Measurements from ENCODE around the gene ARHGAP26.

Gene ARHGAP26

DNA sequence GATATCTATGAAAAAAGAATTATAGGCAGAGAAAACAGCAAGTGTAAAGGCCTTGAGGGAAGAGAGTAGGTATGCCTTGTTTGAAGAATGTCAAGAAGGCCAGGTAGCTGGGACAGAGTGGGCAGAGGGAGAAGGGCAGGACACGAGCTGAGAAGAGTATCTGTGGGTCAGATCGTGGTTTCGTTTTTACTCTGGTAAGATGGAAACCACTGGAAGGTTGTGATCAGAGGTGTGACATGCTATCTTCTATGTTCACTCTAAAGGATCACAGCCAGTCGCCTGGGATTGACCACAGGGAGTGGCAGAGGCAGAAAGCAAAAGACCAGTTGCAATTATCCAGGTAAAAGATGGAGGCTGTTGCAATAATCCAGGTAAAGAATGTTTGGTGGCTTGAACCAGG, 12.6 kb upstream of the ARHGAP26 start:
- no peaks in the 10 kb centered on the region for H3K4me1 ChIP-seq (ENCODE audit: insufficient read depth, low read length, severe bottlenecking)
- H3K4me2 ChIP-seq (ENCODE audit: low read length): no peak overlapping the region
- H3K9me2 ChIP-seq (ENCODE audit: low read depth, low read length): no peaks in the 10 kb centered on the region
- no peaks in the 10 kb centered on the region for H3K9me3 ChIP-seq (ENCODE audit: low read length)
- no peaks in the 10 kb centered on the region for H3K27me3 ChIP-seq (ENCODE audit: insufficient read depth, low read length)
- H3K9ac ChIP-seq (ENCODE audit: low read length): no peak overlapping the region
- no peaks in the 10 kb centered on the region for H4K20me1 ChIP-seq (ENCODE audit: insufficient read depth, low read length)
- no peak overlapping the region for H2AFZ ChIP-seq (ENCODE audit: low read length)
- H3K27ac ChIP-seq (ENCODE audit: low read depth, low read length, poor library complexity, severe bottlenecking): no peak overlapping the region
- no peaks in the 10 kb centered on the region for H3F3A ChIP-seq (ENCODE audit: insufficient read depth, low read length)
- H3K36me3 ChIP-seq (ENCODE audit: insufficient read depth, low read length): no peaks in the 10 kb centered on the region
- H3K79me2 ChIP-seq (ENCODE audit: insufficient read depth, low read length): no peaks in the 10 kb centered on the region
- no peak overlapping the region for H3K4me3 ChIP-seq (ENCODE audit: low read depth, low read length, poor library complexity, severe bottlenecking)
- no peak for TF ChIP-seq EZH2 (IDR thresholded peaks at IDR 0.05; ENCODE audit: borderline replicate concordance, low read length)
- TF ChIP-seq, protein P1, sequence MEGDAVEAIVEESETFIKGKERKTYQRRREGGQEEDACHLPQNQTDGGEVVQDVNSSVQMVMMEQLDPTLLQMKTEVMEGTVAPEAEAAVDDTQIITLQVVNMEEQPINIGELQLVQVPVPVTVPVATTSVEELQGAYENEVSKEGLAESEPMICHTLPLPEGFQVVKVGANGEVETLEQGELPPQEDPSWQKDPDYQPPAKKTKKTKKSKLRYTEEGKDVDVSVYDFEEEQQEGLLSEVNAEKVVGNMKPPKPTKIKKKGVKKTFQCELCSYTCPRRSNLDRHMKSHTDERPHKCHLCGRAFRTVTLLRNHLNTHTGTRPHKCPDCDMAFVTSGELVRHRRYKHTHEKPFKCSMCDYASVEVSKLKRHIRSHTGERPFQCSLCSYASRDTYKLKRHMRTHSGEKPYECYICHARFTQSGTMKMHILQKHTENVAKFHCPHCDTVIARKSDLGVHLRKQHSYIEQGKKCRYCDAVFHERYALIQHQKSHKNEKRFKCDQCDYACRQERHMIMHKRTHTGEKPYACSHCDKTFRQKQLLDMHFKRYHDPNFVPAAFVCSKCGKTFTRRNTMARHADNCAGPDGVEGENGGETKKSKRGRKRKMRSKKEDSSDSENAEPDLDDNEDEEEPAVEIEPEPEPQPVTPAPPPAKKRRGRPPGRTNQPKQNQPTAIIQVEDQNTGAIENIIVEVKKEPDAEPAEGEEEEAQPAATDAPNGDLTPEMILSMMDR (IDR thresholded peaks at IDR 0.05; ENCODE audit: low read length): no peak

DNA sequence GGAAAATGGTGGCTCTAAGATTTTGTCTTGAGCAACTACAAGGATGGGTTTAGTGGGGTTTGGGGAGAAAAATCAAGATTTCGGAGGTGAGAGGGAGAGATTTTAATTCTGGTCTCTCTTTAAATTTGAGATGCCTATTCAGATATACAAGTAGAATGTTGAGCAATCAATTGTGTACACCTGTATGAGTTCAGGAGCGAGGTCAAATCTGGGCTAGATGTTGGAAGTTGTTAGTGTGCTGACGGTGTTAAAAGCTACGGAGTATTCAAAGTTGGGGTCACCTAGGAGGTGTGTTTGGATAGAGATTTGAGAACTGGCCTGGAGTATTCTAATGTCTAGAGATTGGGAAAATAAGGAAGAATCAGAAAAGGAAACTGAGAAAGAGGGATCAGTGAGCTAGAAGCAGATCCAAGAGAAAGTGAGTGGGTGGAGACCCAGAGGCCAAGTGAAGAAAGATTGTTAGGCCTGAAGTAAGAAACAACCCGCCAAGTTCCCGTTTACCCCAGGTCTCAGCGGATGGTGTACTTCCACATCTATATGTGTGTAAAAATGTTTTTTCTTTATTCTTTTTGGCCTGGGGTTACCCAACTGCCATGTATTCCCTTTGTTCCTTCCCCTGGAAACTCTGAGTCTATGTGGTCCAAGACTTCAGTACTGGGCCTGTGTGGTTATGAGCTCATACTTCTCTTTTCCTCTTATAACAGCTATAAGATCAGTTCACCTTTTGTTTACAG, 11.9 kb upstream of the ARHGAP26 start:
- no peaks in the 10 kb centered on the region for H3K9me3 ChIP-seq (ENCODE audit: low read length)
- TF ChIP-seq, protein P1 (IDR thresholded peaks at IDR 0.05; ENCODE audit: low read length): no peak
- TF ChIP-seq EZH2 (IDR thresholded peaks at IDR 0.05; ENCODE audit: borderline replicate concordance, low read length): no peak
- no peak overlapping the region for H3K4me2 ChIP-seq (ENCODE audit: low read length)
- H3K4me1 ChIP-seq (ENCODE audit: insufficient read depth, low read length, severe bottlenecking): no peaks in the 10 kb centered on the region
- no peak overlapping the region for H2AFZ ChIP-seq (ENCODE audit: low read length)
- H3K79me2 ChIP-seq (ENCODE audit: insufficient read depth, low read length): no peaks in the 10 kb centered on the region
- H4K20me1 ChIP-seq (ENCODE audit: insufficient read depth, low read length): no peaks in the 10 kb centered on the region
- no peaks in the 10 kb centered on the region for H3K36me3 ChIP-seq (ENCODE audit: insufficient read depth, low read length)
- H3K4me3 ChIP-seq (ENCODE audit: low read depth, low read length, poor library complexity, severe bottlenecking): no peak overlapping the region
- H3F3A ChIP-seq (ENCODE audit: insufficient read depth, low read length): no peaks in the 10 kb centered on the region
- H3K9me2 ChIP-seq (ENCODE audit: low read depth, low read length): no peaks in the 10 kb centered on the region
- no peak overlapping the region for H3K27ac ChIP-seq (ENCODE audit: low read depth, low read length, poor library complexity, severe bottlenecking)
- no peaks in the 10 kb centered on the region for H3K27me3 ChIP-seq (ENCODE audit: insufficient read depth, low read length)
- H3K9ac ChIP-seq (ENCODE audit: low read length): no peak overlapping the region

DNA sequence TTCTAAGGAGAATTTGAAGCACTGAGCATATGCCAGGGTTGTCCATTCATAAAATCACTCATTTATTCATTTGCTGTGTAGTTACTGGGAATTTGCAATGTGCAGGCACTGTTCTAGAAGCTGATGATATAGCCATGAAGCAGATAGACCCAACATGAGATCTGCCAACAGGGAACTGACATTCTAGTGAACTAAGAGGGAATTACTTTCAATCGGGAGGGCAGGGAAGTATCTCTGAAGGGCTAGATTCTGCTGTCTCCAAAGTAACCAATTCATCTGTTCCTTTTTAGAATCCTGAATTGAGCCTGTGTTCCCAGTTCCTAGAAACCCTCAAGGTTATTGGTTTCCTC, 11.4 kb upstream of the ARHGAP26 start:
- Histone ChIP-seq H3K9ac (ENCODE audit: low read length) (no peak overlapping the region), H3K27me3 (ENCODE audit: insufficient read depth, low read length) (0 out of 2 replicates have a peak, but pooled peaks cover 1% of the 10 kb centered on the region), H3F3A (ENCODE audit: insufficient read depth, low read length) (no peaks in the 10 kb centered on the region), H3K27ac (ENCODE audit: low read depth, low read length, poor library complexity, severe bottlenecking) (no peak overlapping the region), H3K4me2 (ENCODE audit: low read length) (no peak overlapping the region), H3K4me1 (ENCODE audit: insufficient read depth, low read length, severe bottlenecking) (no peaks in the 10 kb centered on the region), H3K36me3 (ENCODE audit: insufficient read depth, low read length) (no peaks in the 10 kb centered on the region), H2AFZ (ENCODE audit: low read length) (no peak overlapping the region), H3K79me2 (ENCODE audit: insufficient read depth, low read length) (no peaks in the 10 kb centered on the region), H3K4me3 (ENCODE audit: low read depth, low read length, poor library complexity, severe bottlenecking) (no peak overlapping the region), H3K9me3 (ENCODE audit: low read length) (no peaks in the 10 kb centered on the region), H3K9me2 (ENCODE audit: low read depth, low read length) (no peaks in the 10 kb centered on the region), H4K20me1 (ENCODE audit: insufficient read depth, low read length) (no peaks in the 10 kb centered on the region)
- no peak for TF ChIP-seq EZH2 (IDR thresholded peaks at IDR 0.05; ENCODE audit: borderline replicate concordance, low read length)
- TF ChIP-seq, protein P1 (IDR thresholded peaks at IDR 0.05; ENCODE audit: low read length): no peak
